ENCODE data around the gene PCNX1.

DNA sequence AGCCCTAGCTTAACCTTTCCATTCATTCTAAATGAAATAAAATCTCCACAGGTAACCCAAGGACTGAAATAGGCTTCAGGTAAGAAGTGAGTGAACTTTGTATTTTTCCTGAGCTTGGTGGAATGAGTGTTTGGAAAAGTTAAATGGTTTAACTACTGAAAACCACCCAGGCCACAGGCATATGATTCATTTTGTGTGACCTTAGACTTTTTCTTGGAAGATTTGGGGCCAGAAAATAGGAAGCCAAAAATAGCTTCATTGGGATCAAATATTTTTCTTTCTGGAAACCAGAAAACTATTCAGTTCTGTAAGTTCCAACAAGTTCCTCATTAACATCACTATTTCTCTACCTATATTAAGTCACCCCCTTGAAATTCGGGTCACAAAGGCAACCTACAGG is 212.6 kb downstream of the PCNX1 start:
- no peak for TF ChIP-seq POLR2A (IDR thresholded peaks at IDR 0.05)
- TF ChIP-seq, protein P1, sequence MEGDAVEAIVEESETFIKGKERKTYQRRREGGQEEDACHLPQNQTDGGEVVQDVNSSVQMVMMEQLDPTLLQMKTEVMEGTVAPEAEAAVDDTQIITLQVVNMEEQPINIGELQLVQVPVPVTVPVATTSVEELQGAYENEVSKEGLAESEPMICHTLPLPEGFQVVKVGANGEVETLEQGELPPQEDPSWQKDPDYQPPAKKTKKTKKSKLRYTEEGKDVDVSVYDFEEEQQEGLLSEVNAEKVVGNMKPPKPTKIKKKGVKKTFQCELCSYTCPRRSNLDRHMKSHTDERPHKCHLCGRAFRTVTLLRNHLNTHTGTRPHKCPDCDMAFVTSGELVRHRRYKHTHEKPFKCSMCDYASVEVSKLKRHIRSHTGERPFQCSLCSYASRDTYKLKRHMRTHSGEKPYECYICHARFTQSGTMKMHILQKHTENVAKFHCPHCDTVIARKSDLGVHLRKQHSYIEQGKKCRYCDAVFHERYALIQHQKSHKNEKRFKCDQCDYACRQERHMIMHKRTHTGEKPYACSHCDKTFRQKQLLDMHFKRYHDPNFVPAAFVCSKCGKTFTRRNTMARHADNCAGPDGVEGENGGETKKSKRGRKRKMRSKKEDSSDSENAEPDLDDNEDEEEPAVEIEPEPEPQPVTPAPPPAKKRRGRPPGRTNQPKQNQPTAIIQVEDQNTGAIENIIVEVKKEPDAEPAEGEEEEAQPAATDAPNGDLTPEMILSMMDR (IDR thresholded peaks at IDR 0.05) = no peak

Data from adrenal gland (tissue), 5 donors.